ENCODE measurements around the gene VCY1B.
"Not testable (repeated sequence)": the region's sequence is repeated elsewhere in the genome, so short reads cannot be mapped to it uniquely, and the experiment has no call there.

VCY1B gene

GRCh38 chrY:14055927-14056326 lies at the start of gene VCY1B:
TSS of gene VCY1B (plus strand) at chrY:14056227. CDS start at chrY:14056290, 63 bp downstream.
- DNase-seq (ENCODE audit: low read depth) = not testable (repeated sequence)

- not testable (repeated sequence) for DNase-seq (ENCODE audit: low read depth)
Measured at GRCh38 chrY:14011916-14012315, 44.1 kb upstream of the VCY1B start.

DNA sequence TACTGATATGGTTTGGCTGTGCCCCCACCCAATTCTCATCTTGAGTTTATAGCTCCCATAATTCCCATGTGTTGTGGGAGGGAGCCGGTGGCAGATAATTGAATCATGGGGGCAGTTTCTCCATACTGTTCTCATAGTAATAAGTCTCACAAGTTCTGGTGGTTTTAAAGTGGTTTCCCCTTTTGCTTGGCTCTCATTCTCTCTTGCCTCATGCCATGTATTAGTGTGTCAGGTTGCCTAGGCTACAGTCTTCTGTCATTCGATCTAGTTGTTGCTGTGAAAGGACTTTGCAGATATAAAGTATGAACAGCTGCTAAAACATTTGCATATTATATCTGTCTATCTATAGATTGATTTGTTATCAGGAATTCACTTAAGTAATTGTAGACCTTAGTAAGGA lies 25.6 kb upstream of the VCY1B start:
- DNase-seq (ENCODE audit: low read depth) = not testable (repeated sequence)

- DNase-seq (ENCODE audit: low read depth) = no peak
Measured at GRCh38 chrY:14085877-14086276, 29.9 kb downstream of the VCY1B start.
